Measurements from ENCODE around the gene RANBP1.
A peak's percentile ranks its signal among the peaks of the same experiment; 100 is the strongest.
"Not testable (repeated sequence)": the region's sequence is repeated elsewhere in the genome, so short reads cannot be mapped to it uniquely, and the experiment has no call there.

Gene RANBP1

GRCh38 chr22:20149257-20150250, 33.6 kb downstream of the RANBP1 start:
- no peak for DNase-seq (ENCODE audit: low read depth in 1 of 2, low spot score in 1 of 2)

- no peak for DNase-seq (ENCODE audit: low read depth in 1 of 2, low spot score in 1 of 2)
Observed at GRCh38 chr22:20150381-20151275, 34.7 kb downstream of the RANBP1 start, which contains the start of gene CCDC188. Gene CCDC188, minus strand, starts transcription at chr22:20151055. Its CDS starts 69 bp downstream, at chr22:20150986.

GRCh38 chr22:20151276-20151588, 35.3 kb downstream of the RANBP1 start:
- DNase-seq (ENCODE audit: low read depth in 1 of 2, low spot score in 1 of 2): no peak

DNA sequence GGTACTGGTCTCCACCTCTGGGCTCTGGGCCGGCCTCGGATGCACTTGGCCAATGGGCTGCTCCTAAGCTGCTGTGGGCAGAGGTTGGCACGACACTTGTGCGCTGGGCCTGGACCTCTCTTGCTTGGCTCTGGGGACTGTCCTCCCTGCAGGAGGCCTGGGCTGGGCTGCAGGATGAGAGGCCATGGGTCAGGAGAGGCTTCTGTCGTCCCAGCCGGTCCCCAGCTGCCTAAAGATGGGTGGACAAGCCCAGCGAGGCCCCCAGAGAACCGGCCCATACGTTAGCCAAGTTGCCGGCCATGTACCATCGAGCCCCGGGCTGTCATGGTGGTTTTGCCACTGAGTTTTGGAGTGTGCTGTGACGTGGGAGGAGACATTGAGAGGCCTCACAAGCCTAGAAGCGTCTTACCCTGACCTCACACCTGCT, 36.6 kb downstream of the RANBP1 start:
- no peak for DNase-seq (ENCODE audit: low read depth in 1 of 2, low spot score in 1 of 2)

GRCh38 chr22:20153945-20154344, 38.0 kb downstream of the RANBP1 start:
- no peak for DNase-seq (ENCODE audit: low read depth in 1 of 2, low spot score in 1 of 2)

DNA sequence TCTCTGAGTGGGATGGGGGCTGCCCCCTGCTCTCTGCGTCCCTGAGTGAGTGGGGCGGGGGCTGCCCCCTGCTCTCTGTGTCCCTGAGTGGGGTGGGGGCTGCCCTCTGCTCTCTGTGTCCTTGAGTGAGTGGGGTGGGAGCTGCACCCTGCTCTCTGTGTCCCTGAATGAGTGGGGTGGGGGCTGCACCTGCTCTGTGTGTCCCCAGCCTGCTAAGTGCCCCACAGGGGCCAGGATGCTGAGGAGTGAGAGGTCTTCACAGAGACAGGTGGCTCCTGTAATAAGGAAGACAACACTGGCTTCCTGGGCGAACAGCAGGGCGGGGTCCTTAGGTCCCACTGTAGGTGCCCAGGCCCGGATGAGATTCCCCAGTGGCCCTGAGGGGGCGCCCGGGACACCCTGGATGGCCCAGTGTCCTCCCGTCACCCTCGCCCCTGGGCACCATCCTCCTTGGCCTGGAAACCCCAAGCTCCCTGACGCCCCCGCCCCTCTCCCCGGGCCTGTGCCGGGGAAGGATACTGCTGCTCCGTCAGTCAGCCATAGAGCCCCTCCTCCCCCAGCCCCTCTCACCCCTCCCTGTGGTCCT, 38.8 kb downstream of the RANBP1 start:
- DNase-seq (ENCODE audit: low read depth in 1 of 2, low spot score in 1 of 2): no peak

GRCh38 chr22:20155330-20156041, 39.6 kb downstream of the RANBP1 start:
- no peak for DNase-seq (ENCODE audit: low read depth in 1 of 2, low spot score in 1 of 2)

DNA sequence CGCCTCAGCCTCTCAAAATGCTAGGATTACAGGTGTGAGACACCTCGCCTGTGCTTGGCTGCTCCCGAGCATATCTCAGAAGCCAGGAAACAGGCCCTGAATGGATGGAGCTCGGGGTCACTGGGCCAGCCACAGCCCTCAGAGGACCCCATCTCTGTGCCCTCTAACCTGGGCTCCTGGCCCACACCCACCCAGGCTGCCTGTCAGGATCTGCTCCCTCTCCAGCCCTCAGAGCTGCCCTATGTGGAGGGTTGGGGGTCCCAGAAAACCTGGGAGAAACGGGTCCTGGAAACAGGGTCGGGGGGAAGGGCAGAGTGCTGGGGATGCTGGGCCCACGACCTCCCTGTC, 40.1 kb downstream of the RANBP1 start:
- DNase-seq (ENCODE audit: low read depth in 1 of 2, low spot score in 1 of 2): no peak

- DNase-seq (ENCODE audit: low read depth in 1 of 2, low spot score in 1 of 2): peak; percentile 80 to 89
Observed at GRCh38 chr22:20156611-20157429, 40.9 kb downstream of the RANBP1 start.

- DNase-seq (ENCODE audit: low read depth in 1 of 2, low spot score in 1 of 2): no peak
Observed at GRCh38 chr22:20157430-20158183, 41.7 kb downstream of the RANBP1 start.

DNA sequence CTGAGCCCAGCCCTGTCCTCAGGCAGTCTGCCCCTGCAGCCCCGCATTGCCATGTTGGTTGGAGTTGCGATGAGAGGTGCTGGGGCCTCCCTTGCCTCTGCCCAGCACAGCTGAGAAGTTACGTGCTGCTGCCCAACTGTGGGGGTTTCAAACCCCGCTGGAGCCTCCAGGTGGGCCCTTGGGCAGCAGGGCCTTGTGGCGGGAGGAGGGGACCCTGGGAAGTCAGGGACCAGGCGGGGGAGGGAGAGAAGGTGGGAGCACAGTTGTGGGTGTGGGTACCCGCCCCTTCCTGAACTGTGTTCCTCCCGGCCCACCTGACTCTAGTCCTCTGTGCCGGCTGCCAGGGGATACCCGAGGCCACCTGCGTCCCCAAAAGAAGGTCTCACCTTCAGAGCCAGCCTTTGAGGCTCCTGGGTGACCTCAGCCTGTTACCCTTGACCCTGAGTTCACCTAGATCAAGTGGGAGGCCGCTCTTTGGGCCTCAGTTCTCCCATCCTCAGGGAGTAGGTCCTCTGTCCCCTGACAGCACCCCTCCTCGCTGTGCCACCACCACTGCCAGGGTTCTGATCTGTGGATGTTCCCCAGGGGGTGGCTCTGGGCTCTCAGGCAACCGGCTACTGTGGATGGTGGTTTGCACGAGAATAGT, 42.6 kb downstream of the RANBP1 start:
- DNase-seq (ENCODE audit: low read depth in 1 of 2, low spot score in 1 of 2): no peak

- no peak for DNase-seq (ENCODE audit: low read depth in 1 of 2, low spot score in 1 of 2)
Observed at GRCh38 chr22:20159076-20159475, 43.2 kb downstream of the RANBP1 start.

- not testable (repeated sequence) for DNase-seq (ENCODE audit: low read depth in 1 of 2, low spot score in 1 of 2)
Observed at GRCh38 chr22:20159531-20159930, 43.6 kb downstream of the RANBP1 start.

DNA sequence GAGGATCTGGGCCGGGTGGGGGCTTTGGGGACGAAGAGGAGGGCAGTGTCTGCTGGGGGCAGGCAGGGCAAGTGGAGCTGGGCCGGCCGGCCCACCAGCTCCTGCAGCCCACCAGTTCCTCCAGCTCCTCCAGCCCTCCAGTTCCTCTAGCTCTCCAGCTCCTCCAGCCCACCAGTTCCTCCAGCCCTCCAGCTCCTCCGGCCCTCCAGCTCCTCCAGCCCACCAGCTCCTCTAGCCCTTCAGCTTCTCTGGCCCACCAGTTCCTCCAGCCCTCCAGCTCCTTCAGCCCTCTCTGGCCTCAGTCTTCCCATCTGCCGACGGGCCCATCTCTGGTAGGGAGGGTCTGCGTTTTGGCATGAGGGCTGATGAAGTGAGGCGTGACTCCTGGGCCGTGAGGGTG, 44.1 kb downstream of the RANBP1 start:
- DNase-seq (ENCODE audit: low read depth in 1 of 2, low spot score in 1 of 2): no peak

DNA sequence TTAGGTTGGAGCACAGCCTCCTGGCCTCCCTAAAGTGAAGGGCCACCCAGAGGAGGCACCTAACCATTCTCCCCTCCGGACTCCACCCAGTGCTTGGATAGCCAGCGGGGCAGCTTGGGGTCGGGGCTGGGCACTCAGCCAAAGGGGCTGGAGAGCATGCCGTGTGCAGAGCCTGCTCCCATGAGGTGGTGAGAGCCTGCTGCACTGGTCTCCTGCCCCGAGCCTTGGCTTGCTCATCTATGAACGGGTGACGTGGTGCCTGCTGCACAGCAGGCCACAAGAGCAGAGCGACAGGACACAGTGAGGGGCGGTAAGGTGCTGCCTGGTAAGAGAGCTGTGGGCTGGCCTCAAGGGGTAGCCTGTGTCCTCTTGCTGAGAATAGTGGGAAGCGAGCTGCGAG, 49.0 kb downstream of the RANBP1 start:
- no peak for DNase-seq (ENCODE audit: low read depth in 1 of 2, low spot score in 1 of 2)

GRCh38 chr22:20165421-20165820, 49.5 kb downstream of the RANBP1 start:
- DNase-seq (ENCODE audit: low read depth in 1 of 2, low spot score in 1 of 2): no peak

DNA sequence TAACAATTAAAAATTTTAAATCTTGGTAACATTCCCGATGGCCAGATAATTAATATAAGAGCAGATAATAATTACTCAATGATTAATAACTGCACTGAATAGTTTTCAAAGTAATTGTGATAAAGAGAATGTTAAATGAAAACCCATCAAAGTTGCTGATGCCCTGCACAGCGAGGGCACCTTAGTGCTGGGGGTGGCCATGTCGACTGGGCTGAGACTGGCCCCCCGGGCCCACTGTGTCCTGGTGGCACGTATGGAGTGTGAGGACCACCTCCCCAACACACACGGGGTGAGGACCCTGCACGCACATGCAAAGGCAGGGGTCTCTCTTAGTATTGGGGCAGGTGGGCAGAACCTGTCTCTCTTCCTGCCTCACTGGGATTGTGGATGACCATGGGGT, 50.0 kb downstream of the RANBP1 start:
- DNase-seq (ENCODE audit: low read depth in 1 of 2, low spot score in 1 of 2): no peak

GRCh38 chr22:20166703-20167102, 50.8 kb downstream of the RANBP1 start:
- DNase-seq (ENCODE audit: low read depth in 1 of 2, low spot score in 1 of 2): no peak
